Spleen (tissue), 11 donors: ENCODE results near the gene BEND4. TPM values are rescaled to one million over a fixed set of nuclear protein-coding genes. Genes with fewer than 3 reads are reported as not detected.

Experiments
- DNase-seq: peaks from one replicate; pipeline ENCODE4 v3.0.0-alpha.2; 2020
- H3K27ac ChIP-seq, 8 donors: fragments of 200-600 bp; sonication (generic) in 7 of 8; 1 replicate in 4 of 8; 2 replicates in 4 of 8; pipeline versions ENCODE4 v1.5.0 to v1.8.0; 2016 to 2021; ENCODE audit warnings: inconsistent platforms in 4 of 8, mild to moderate bottlenecking in 4 of 8, moderate library complexity in 1 of 8
- H3K27me3 ChIP-seq, 7 donors: fragments of 200-600 bp; sonication (generic) in 6 of 7; replicated peaks in 1 of 7; 1 replicate in 4 of 7; 2 replicates in 3 of 7; pipeline versions ENCODE4 v1.5.0 to v1.8.0; 2016 to 2021; ENCODE audit warnings: inconsistent platforms in 3 of 7, mild to moderate bottlenecking in 1 of 7
- H3K36me3 ChIP-seq, 6 donors: fragments of 200-600 bp; sonication (generic) in 5 of 6; 1 replicate in 4 of 6; 2 replicates in 2 of 6; pipeline versions ENCODE4 v1.5.0 to v1.8.0; 2016 to 2021; ENCODE audit warnings: inconsistent platforms in 2 of 6
- H3K4me1 ChIP-seq, 6 donors: fragments of 200-600 bp; sonication (generic) in 5 of 6; 1 replicate in 3 of 6; 2 replicates in 3 of 6; pipeline versions ENCODE4 v1.5.0 to v1.8.0; 2016 to 2021; ENCODE audit warnings: inconsistent platforms in 3 of 6
- H3K4me3 ChIP-seq, 8 donors: fragments of 200-600 bp; sonication (generic) in 7 of 8; 1 replicate in 4 of 8; 2 replicates in 4 of 8; pipeline versions ENCODE4 v1.5.0 to v1.8.0; 2016 to 2021; ENCODE audit warnings: inconsistent platforms in 4 of 8, mild to moderate bottlenecking in 4 of 8, moderate library complexity in 2 of 8
- H3K9me3 ChIP-seq, 8 donors: fragments of 200-600 bp; sonication (generic) in 7 of 8; 1 replicate in 4 of 8; 2 replicates in 4 of 8; pipeline versions ENCODE4 v1.5.0 to v1.8.0; 2016 to 2021; ENCODE audit warnings: inconsistent platforms in 4 of 8
- POLR2A ChIP-seq, 3 donors: fragments of 450-650 bp; IDR thresholded peaks; one replicate each; pipeline ENCODE4 v1.5.1; 2017; ENCODE audit warnings: antibody characterized with exemption in 3 of 3, mild to moderate bottlenecking in 1 of 3
- POLR2AphosphoS5 ChIP-seq, 3 donors: sonication (generic); formaldehyde crosslinking; IDR thresholded peaks; one replicate each; pipeline ENCODE4 v1.5.1; 2017; ENCODE audit warnings: antibody characterized with exemption in 3 of 3
- WGBS, 5 donors: extraction: QIAGEN DNeasy Blood & Tissue Kit in 3 of 5; methylation state at CpG; one replicate each; pipeline versions ENCODE4 v1.1.5 to v1.1.7; 2013 to 2018; 5-methylcytosine and 5-hydroxymethylcytosine counted together
- intact Hi-C: fragments of 100-400 bp; cut with DNase I; formaldehyde crosslinking; loops from one replicate; pipeline ENCODE4 v1.15.0; 2023; ENCODE audit warnings: low total_unique reads
- polyA plus RNA-seq, 3 donors: library from polyadenylated mRNA; stranded (reverse); fragments of 200-250 nt; gene quantifications; one replicate each; pipeline ENCODE4 v1.2.1, GENCODE V29; 2013
- total RNA-seq, 7 donors: library from RNA; depleted of rRNA in 3 of 7; stranded (reverse); fragments of >200 nt in 3 of 7; fragmentation: NEBNext Ultra II Directional in 4 of 7; extraction: Animal tissue kit (Norgen Biotek cat#: 25700) in 4 of 7; gene quantifications; one replicate each; pipeline versions ENCODE4 v1.1.0 to v1.2.1, GENCODE V29; 2016 to 2021
- TF ChIP-seq, protein P1 (sequence below), 11 experiments: fragments of 200-600 bp in 7 of 11; fragments of 450-650 bp in 4 of 11; sonication (generic) in 4 of 11; IDR thresholded peaks in 8 of 11; conservative IDR thresholded peaks in 3 of 11; 1 replicate in 7 of 11; 2 replicates in 4 of 11; pipeline versions ENCODE4 v1.4.0 to v1.8.0; 2016 to 2021; ENCODE audit warnings: antibody characterized with exemption in 11 of 11, inconsistent platforms in 4 of 11, mild to moderate bottlenecking in 1 of 11
- donor health status: healthy with polysubstance abuse.
- donor health status: DM: no; HTN: no; CAD: no; lungs with moderate emphysema.
- donor health status: DM: no; HTN: no; CAD: no.
- donor health status: Bipolar disorder and iron deficiency.
- donor health status: healthy.
- donor health status: DM: no; HTN: no; CAD: no.
- donor health status: DM: yes; HTN: yes; CAD: no.

BEND4 gene
- total and polyA plus RNA-seq, 10 donors: 1.1 to 8.3 (median 4.2) TPM

DNA sequence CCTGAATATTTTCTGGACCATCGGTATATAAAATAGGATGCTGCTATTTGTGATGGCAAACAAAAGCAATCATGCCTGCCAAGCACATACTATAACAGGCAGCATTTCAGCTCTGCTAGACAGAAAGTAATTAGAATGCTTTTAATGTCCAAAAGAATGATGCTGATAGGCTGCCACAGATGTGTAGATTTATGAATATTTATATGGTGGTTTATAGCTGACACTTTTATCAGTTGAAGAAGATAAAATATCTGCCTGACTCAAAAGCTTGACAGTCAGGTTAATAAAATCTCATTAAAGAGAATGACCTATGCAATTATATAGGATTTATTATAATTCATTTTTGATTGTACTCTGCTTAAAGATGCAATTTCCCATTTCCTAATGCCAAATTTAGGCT, 4.0 kb downstream of the BEND4 start:
- peaks cover 4 to 49% (median 32%) of the 10 kb centered on the region in 7 donors for H3K27me3 ChIP-seq
- no peak for DNase-seq
- H3K36me3 ChIP-seq: peaks cover 0 to 5% (median 0%) of the 10 kb centered on the region in 6 donors
- intact Hi-C loops: no loop called here
- WGBS, 5 donors: 82 to 90% (median 82%) methylated on average over 1 of the region's 1 CpG
- no peak overlapping the region for H3K27ac ChIP-seq
- H3K4me3 ChIP-seq: no peak overlapping the region
- peaks cover 6 to 42% (median 30%) of the 10 kb centered on the region in 6 donors for H3K4me1 ChIP-seq
- TF ChIP-seq, protein P1, sequence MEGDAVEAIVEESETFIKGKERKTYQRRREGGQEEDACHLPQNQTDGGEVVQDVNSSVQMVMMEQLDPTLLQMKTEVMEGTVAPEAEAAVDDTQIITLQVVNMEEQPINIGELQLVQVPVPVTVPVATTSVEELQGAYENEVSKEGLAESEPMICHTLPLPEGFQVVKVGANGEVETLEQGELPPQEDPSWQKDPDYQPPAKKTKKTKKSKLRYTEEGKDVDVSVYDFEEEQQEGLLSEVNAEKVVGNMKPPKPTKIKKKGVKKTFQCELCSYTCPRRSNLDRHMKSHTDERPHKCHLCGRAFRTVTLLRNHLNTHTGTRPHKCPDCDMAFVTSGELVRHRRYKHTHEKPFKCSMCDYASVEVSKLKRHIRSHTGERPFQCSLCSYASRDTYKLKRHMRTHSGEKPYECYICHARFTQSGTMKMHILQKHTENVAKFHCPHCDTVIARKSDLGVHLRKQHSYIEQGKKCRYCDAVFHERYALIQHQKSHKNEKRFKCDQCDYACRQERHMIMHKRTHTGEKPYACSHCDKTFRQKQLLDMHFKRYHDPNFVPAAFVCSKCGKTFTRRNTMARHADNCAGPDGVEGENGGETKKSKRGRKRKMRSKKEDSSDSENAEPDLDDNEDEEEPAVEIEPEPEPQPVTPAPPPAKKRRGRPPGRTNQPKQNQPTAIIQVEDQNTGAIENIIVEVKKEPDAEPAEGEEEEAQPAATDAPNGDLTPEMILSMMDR (IDR thresholded peaks at IDR 0.05 in 8 of 11, conservative IDR thresholded peaks at IDR 0.05 in 3 of 11): no peak
- TF ChIP-seq POLR2A (IDR thresholded peaks at IDR 0.05) (no peak), POLR2AphosphoS5 (IDR thresholded peaks at IDR 0.05) (no peak)
- H3K9me3 ChIP-seq: no peaks in the 10 kb centered on the region

DNA sequence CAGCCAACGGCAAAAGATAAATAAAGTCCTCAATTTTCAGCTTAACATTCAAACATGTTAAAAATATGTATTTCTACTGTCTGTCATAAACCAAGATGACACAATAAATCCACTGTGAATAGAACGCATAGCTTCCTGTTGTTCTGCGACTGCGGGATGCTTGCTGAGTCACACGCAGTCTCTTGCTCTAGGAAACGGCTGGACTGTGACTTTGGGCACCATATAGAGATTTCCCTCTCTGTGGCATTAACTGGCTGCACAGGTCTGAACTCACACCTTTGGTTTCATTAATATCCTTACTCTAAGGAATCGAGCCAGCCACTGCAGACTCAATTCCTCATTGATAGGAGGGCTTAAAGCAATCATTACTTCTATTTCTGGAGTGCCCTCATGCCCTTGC, 8.4 kb downstream of the BEND4 start:
- DNase-seq: no peak
- H3K36me3 ChIP-seq: peaks cover 0 to 28% (median 0%) of the 10 kb centered on the region in 6 donors
- no peaks in the 10 kb centered on the region for H3K9me3 ChIP-seq
- no peak overlapping the region for H3K4me3 ChIP-seq
- H3K27ac ChIP-seq: no peak overlapping the region
- no peaks in the 10 kb centered on the region for H3K4me1 ChIP-seq
- TF ChIP-seq POLR2AphosphoS5 (IDR thresholded peaks at IDR 0.05): no peak
- TF ChIP-seq, protein P1 (IDR thresholded peaks at IDR 0.05 in 8 of 11, conservative IDR thresholded peaks at IDR 0.05 in 3 of 11): no peak
- TF ChIP-seq POLR2A (IDR thresholded peaks at IDR 0.05): no peak
- intact Hi-C loops: no loop called here
- peaks cover 0 to 9% (median 3%) of the 10 kb centered on the region in 7 donors for H3K27me3 ChIP-seq
- 39 to 84% (median 47%) methylated on average over 7 of the region's 7 CpGs for WGBS, 5 donors

DNA sequence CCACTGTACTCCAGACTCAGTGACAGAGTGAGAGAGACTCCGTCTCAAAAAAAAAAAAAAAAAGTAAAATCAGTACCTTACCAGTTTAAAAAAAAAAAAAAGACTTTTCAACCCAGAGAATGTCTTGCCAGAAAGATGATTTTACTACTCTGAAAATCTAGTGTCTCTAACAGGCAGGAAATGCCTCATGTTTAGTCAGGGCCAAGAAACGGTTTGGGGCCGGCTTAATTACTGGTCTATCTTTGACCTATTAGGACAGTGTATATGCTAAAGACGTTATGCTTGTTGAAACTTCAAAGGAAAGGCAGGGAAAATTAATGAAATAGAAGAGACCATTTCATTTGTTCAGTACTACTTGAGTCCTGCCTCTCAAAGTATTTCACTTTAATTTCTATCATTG, 9.9 kb downstream of the BEND4 start:
- Histone ChIP-seq H3K27me3 (peaks cover 0 to 4% (median 0%) of the 10 kb centered on the region in 7 donors), H3K4me3 (no peak overlapping the region), H3K9me3 (no peaks in the 10 kb centered on the region), H3K36me3 (peaks cover 0 to 28% (median 0%) of the 10 kb centered on the region in 6 donors), H3K27ac (no peak overlapping the region), H3K4me1 (no peaks in the 10 kb centered on the region)
- DNase-seq: no peak
- intact Hi-C loops: no loop called here
- WGBS, 5 donors: 73 to 79% (median 75%) methylated on average over 4 of the region's 4 CpGs
- TF ChIP-seq POLR2A (IDR thresholded peaks at IDR 0.05) (no peak), POLR2AphosphoS5 (IDR thresholded peaks at IDR 0.05) (no peak)
- TF ChIP-seq, protein P1 (IDR thresholded peaks at IDR 0.05 in 8 of 11, conservative IDR thresholded peaks at IDR 0.05 in 3 of 11): no peak

DNA sequence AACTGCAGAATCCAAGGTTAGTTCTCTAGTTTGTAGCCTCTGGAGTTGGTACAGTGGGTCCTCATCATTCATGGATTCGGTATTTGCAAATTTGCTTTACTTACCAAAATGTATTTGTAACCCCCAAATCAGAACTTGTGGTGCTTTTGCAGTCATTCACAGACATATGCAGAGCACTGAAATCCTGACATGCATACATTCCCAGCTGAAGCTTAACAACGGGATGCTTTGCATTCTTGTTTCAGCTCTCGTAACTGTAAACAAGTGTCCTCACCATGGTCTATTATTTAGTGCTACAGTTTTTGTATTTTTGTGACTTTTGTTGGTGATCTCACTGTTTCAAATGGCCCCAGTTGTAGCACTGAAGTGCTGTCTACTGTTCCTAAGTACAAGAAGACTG, 16.1 kb downstream of the BEND4 start:
- H3K4me3 ChIP-seq: no peak overlapping the region
- intact Hi-C loops: no loop called here
- WGBS, 5 donors: 85 to 93% (median 92%) methylated on average over 3 of the region's 3 CpGs
- H3K4me1 ChIP-seq: no peaks in the 10 kb centered on the region
- H3K27ac ChIP-seq: no peak overlapping the region
- peaks cover 0 to 10% (median 0%) of the 10 kb centered on the region in 6 donors for H3K36me3 ChIP-seq
- H3K9me3 ChIP-seq: no peaks in the 10 kb centered on the region
- TF ChIP-seq POLR2A (IDR thresholded peaks at IDR 0.05) (no peak), POLR2AphosphoS5 (IDR thresholded peaks at IDR 0.05) (no peak)
- TF ChIP-seq, protein P1 (IDR thresholded peaks at IDR 0.05 in 8 of 11, conservative IDR thresholded peaks at IDR 0.05 in 3 of 11): no peak
- no peak for DNase-seq
- H3K27me3 ChIP-seq: no peaks in the 10 kb centered on the region
